Sigmoid colon (tissue), 4 donors: ENCODE measurements around the gene RFX4.

Source experiments
- EP300 ChIP-seq, 4 donors: sonication (generic); formaldehyde crosslinking; IDR thresholded peaks; one replicate each; pipeline ENCODE4 v1.6.1; 2017; ENCODE audit warnings: antibody characterized with exemption in 4 of 4
- POLR2AphosphoS5 ChIP-seq, 4 donors: sonication (generic); formaldehyde crosslinking; IDR thresholded peaks; one replicate each; pipeline ENCODE4 v1.6.1; 2017; ENCODE audit warnings: antibody characterized with exemption in 4 of 4
- TF ChIP-seq, protein P1 (sequence below), 4 experiments: fragments of 450-650 bp in 3 of 4; fragments of 200-600 bp in 1 of 4; IDR thresholded peaks; one replicate each; pipeline ENCODE4 v1.5.1; 2016 to 2019; ENCODE audit warnings: antibody characterized with exemption in 4 of 4, mild to moderate bottlenecking in 3 of 4, moderate library complexity in 2 of 4

DNA sequence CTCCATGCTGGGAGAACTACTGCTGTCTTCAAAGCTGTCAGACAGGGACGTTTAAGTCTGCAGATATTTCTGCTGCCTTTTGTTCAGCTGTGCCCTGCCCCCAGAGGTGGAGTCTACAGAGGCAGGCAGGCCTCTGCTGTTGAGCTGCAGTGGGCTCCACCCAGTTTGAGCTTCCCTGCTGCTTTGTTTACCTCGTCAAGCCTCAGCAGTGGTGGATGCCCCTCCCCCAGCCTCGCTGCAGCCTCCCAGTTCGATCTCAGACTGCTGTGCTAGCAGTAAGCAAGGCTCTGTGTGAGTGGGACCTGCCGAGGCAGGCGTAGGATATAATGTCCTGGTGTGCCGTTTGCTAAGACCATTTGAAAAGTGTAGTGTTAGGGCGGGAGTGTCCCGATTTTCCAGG is 31.4 kb upstream of the RFX4 start:
- TF ChIP-seq EP300 (IDR thresholded peaks at IDR 0.05), result no peak
- TF ChIP-seq POLR2AphosphoS5 (IDR thresholded peaks at IDR 0.05), result no peak
- TF ChIP-seq, protein P1, sequence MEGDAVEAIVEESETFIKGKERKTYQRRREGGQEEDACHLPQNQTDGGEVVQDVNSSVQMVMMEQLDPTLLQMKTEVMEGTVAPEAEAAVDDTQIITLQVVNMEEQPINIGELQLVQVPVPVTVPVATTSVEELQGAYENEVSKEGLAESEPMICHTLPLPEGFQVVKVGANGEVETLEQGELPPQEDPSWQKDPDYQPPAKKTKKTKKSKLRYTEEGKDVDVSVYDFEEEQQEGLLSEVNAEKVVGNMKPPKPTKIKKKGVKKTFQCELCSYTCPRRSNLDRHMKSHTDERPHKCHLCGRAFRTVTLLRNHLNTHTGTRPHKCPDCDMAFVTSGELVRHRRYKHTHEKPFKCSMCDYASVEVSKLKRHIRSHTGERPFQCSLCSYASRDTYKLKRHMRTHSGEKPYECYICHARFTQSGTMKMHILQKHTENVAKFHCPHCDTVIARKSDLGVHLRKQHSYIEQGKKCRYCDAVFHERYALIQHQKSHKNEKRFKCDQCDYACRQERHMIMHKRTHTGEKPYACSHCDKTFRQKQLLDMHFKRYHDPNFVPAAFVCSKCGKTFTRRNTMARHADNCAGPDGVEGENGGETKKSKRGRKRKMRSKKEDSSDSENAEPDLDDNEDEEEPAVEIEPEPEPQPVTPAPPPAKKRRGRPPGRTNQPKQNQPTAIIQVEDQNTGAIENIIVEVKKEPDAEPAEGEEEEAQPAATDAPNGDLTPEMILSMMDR (IDR thresholded peaks at IDR 0.05), result no peak
